Kasumi-1 (cell line): Measurements from ENCODE around the gene AKAP7.
"Not testable (repeated sequence)": the region's sequence is repeated elsewhere in the genome, so short reads cannot be mapped to it uniquely, and the experiment has no call there.

Experiments
- DNase-seq, 2 experiments: peaks; one replicate each; lab custom pipeline; 2025; lab: John Stamatoyannopoulos, UW

The AKAP7 gene

DNA sequence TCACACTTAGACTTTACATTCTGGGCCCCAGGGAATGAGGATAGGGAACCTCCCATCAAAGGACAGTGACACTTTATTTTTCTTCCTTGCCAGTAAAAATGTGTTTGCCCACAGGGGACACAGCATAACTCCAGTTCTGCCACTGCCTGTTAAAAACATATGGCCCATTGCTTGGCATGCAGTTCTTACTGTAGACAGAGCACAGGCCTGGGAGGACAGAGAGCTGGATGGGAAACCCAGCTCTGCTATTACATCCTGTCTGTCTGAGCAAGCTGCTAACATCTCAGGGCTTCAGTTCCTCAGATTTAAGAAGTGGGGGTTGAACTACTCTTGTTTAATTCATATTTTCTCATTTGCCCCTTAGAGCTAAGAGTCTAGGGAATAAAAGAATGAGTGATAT, 120.2 kb downstream of the AKAP7 start:
- peak in 1 of 2 experiments; percentile 25 for DNase-seq

DNA sequence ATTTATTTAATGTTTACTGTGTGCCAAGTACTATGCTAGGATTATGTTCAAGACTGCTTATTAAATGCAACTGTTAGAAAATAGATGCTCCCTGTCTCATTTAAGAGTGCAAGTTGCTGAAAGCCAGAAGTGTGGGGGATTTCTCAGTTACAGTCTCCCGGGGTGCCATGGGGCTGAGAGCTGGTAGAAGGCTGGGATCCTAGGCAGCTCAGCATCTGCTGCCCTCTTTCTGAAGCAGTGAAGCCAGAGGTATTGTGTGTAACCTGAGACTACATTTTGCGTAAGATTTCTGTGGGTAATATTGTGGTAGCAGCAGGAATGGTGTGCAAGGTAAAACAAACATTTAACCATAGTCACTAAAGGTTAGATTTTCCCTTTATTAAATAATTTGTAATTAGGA, 120.6 kb downstream of the AKAP7 start:
- no peak for DNase-seq

DNA sequence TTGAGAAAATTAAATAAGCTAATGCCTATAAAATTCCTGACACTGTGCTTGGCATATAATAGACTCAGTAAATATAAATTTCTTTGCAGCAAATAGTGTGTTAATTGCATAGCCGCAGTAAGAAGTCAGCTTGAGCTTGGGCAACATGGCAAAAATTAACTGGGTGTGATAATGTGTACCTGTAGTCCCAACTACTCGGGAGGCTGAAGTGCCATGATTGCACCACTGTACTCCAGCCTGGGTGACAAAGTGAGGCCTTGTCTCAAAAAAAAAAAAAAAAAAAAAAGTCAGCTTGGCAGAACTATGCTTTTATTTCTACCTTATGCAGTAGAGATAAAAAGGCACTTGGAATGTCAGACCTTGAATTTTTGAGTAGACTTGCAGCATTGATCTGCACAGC, 121.8 kb downstream of the AKAP7 start:
- no peak for DNase-seq

DNA sequence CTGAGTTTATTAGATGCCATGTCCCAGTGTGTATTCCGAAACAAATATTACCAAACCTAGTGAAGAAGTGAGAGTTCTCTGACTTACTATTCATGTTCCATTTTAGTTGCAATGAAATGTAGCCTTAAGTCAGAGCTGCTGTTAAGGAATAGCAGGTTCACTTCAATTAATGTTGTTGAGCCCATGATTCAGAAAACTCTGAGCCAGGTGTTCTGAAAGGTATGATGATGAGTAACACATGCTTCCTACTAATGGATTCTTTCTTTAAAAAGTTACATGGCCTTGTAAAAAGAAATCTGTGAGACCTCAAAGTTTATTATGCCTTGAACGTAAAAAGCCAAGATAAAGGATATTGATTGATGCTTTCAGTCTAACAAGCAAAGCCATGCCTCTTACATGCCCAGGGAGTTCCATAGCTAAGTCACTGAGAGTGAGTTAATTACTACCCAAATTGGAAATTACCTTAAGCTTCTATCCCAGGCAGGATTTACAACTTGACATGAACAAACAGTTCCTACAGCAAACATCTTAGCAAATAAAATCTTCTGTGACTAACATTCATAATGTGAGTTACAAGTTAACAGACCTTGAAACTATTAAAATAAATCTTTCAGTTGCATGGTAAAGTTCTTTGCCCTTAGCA, 122.9 kb downstream of the AKAP7 start:
- DNase-seq = no peak

DNA sequence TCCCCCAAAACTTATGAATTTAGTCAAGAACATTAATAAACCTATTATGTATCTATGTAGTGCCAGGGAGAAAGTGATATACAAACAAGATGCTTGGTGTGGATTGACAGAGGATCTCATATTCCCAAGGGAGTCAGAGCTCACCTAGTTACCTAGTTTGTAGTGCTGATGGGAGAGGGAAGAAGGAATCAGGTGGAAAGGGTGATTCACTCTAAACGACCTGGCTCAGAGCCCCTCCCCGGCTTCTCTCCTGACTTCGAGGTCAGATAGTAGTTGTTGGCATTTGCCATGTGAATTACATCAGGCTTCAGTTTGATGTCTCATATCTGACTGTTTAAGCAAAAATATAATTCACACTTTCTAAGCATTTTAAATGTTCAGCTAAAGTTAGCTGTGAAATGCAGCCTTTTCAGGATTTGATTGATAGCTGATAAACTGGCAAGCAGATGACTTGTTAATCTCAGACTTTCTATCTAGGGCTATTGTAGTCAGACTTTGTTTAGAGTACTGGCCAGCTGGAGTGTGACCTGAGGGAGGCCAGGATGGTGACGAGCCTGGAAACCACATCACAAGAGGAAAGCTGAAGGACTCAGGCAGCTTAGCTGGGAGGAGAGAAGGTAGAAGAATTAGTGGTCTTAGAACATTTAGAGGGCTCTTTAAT, 123.7 kb downstream of the AKAP7 start:
- DNase-seq = no peak

DNA sequence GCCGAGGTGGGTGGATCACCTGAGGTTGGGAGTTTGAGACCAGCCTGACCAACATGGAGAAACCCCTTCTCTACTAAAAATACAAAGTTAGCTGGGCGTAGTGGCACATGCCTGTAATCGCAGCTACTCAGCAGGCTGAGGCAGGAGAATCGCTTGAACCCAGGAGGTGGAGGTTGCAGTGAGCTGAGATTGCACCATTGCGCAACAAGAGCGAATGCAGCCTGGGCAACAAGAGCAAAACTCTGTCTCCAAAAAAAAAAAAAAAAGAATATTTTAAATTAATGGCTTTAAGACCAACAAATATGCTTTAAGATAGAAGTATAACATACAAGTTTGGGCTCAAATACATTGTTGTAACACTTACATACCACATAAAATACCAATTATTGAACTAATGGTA, 125.7 kb downstream of the AKAP7 start:
- DNase-seq = not testable (repeated sequence)

DNA sequence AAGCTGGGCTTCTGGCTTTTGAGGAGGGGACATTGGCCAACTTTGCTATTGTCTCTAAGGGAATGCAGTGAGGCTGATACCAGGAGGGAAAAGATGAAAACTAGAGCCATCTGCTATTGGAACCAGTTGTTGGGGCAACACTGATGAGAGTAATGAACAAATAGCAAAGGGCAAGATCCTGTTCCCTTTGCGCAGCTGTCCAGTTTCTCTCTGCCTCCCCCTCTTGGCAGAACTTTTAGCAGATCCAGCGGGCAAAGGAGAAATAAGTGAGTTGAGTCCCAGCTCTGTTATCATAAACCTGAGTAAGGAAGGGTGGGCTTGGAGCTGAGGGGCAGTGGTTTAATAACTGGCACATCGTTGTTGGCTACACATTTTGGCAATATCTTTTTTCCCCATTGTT, 126.8 kb downstream of the AKAP7 start:
- DNase-seq = no peak

DNA sequence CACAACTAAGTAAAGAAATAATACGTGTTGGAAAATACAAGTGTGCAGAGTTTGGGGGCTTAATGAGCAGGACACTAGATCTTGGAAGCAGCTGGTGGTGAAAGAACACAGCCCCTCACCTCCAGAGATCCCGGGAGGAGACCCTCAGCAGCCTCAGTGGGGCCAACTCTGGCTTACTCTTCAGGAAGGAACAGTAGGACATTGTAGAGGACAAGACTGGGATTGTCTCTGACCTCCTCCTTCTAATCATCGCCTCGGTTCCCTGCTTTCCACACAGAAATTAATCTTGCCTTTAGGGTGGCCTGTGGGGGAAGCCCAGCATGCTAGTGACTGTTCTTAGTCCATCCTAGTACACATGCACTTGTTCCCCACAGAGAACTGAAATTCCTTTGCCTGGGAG, 130.7 kb downstream of the AKAP7 start:
- DNase-seq = no peak

DNA sequence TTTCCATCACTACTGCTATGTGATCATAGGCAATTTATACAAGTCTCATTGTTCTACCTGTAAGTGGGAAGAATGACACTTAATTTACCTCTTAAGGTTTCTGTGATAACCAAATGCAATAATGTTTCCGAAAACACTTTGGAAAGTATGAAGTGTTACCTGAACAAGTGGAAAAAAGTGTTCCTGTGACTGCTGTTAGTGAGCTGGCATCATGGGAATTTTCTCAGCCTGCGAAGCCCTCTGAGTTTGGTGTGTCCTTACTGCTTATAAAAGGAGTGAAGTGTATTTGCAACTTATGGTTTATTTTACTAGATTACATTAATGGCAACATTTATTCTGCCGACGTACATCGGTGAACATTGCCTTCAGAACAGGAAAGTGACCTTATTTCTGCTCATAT, 133.0 kb downstream of the AKAP7 start:
- no peak for DNase-seq

DNA sequence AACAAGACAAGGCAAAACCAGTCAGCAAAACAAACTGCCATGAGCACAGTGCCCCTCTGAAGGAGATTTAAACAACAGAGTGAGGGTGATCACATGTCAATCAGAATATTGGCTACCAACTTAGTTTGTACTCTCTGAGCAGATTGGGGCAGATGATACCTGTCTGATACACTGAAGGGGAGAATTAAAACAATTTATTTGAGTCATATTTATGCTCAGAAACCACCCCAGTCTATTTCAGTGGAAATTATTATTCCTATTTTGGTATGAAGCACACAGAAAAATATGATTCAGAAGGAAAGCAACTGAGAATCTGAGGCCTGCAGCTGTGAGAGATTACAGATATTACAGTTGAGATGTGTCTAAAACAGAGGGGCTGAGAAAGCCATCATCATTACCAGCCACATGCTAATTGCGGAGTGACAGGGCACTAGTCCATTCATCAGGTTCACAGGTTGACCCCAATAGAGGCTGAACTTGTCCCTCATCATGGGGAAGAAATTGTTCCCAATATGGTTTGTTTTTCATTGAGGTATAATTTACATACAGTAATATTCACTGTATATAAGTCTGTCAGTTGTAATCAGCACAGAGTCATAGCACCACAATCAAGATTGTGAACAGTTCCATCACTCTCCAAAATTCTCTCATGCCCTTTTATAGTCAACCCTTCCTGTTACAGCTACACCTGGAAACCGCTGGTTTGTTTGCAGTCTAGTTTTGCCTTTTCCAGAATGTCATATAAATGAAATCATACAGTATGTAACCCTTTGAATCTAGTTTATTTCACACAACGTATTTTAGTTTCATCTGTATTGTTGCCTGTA, 134.5 kb downstream of the AKAP7 start:
- DNase-seq = no peak

DNA sequence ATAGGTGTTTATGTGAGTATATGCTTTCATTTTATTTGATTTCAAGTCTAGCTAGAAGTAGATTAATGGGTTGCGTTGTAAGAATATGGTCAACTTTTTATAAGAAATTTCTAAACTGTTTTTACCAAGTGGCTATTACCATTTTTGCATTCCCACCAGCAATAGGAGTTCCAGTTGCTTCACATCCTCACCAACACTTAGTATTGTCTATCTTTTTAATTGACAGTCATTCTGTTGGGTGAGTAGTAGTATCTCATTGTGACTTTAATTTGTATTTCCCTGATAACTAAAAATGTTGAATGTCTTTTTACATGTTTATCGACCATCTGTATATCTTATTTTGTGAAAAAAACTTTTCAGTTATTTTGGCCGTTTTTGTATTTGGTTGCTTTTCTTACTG, 135.3 kb downstream of the AKAP7 start:
- no peak for DNase-seq

DNA sequence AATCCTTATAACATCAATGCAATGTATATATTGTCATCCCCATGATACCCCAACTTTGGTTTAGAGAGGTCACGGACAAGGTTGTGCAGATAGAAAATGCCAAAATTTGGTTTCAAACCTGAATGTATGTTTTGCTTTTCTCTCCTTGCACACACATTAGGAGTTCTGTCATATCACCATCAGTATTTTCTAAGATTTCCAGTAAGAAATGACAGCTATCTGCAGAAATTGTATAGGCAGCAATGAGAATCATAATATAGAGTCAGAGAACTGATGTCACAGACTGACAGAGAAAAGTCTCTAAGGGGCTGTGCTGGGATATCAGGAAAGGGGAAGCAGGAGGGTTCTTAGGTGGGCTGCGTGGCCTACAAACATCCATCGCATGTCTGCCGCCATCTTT, 140.0 kb downstream of the AKAP7 start:
- no peak for DNase-seq

DNA sequence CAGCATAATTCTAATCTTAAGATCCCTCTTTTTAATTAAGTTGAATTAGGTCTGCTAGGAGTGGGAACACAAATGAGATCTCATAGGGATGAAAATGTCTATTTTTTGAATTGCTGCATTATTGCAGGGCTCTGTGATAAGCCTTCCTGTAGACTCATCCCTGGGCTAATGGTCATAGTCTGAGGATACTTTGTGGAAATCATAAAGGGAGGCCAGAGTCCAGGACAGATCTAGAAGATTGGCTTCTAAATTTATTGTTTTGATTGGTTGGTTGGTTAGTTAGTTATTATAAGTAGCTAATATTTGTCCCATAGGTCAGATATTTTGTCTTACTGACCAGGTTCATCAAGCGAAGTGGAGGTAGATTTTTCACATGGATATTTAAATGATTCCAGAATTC, 142.3 kb downstream of the AKAP7 start:
- no peak for DNase-seq

DNA sequence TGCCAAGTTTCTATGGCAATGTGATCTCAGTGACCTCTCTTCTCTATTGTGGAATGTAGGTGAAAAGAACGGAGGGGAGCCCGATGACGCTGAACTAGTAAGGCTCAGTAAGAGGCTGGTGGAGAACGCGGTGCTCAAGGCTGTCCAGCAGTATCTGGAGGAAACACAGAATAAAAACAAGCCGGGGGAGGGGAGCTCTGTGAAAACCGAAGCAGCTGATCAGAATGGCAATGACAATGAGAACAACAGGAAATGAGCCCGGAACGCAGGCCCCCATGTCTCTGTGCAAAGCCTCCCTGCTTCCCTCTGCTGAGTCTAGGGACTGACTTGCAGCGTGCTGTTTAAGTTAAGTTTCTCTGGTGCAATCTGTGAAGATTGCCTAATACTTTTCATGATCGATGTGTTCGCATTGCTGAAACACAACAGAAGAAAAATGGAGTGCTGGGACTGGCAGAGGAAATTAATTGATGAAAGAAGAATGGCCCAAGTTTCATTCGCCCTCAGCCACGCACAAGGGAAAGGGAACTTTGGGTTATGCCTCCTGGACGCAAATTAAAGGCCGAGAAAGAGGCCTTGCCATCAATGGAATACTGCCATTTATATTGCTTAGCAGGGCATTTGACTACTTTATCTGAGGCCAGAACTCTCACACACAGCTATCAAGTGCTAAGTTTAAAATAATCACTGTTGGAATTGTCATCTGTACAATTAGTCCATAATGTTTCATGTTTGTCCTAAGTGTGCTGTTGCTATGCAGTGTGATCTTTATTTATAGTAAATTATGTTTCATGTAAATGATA, 146.4 kb downstream of the AKAP7 start:
- DNase-seq = peak; percentile 71 to 81

DNA sequence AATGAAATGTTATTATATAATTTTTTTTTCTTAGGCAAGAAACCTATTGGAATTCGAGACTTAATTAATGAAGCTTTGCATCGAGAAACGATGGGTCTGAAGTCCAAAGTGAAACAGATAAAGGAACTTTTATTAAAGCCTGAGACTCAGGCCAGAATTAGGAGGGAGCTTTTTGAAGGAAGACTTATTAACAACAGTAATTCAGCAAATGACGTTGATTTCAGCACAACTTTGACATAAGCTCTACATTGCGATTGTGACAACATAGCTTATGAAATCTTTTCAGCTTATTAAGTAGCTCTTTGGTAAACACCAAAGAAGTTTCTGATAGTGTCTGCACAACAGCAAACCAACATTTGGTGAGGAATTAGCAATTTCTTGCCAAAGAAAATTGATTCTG, 147.1 kb downstream of the AKAP7 start:
- DNase-seq = no peak

DNA sequence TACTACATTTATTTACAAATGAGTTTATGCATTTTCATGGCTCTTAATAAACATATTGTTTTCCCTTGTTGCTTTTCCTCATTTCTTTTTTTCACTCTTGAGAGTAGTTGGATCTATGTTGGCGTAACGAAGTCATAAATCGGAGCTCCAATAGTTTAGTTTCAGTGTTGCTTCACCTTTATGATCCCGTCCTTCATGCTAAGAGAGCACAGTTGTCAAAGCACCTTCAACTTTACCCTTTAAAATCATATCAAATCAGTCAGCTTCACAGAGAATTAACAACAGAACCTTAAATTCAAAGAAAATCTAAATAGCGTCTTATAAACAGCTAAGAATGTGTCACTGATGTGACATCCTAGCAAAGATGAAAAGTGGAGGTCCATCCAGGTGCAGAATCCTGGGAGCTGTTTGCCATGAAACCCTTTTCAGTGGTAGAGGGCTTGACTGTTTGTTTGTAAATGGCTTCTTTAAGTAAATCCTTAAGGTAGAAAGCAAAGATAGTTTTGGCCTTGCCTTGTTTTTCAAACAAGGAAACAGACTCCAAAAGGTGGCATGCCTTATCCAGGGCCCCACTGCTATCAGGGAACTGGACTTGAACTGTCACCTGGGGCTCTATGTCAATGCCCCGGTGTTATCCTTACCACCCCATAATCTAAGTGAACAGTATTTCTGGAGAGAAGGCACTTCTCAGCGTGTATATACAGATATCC, 148.4 kb downstream of the AKAP7 start:
- DNase-seq = no peak

DNA sequence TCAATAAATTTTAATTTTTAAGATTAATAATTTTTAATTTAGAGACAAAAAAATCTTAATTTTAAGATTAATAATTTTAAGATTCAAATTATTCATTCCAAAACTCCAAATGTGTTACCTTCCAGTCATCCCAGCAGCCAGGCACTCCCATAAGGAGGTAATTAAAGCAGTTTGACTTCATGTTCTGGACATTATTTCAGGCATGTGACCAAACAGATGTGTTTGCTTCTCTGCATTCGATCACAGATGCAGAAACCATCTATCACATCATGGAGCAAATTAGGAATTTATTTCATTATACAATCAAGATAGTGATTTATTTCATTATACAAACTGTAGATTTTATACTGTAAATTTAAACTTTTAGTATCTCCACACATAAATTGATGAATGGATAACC, 150.3 kb downstream of the AKAP7 start:
- no peak for DNase-seq

DNA sequence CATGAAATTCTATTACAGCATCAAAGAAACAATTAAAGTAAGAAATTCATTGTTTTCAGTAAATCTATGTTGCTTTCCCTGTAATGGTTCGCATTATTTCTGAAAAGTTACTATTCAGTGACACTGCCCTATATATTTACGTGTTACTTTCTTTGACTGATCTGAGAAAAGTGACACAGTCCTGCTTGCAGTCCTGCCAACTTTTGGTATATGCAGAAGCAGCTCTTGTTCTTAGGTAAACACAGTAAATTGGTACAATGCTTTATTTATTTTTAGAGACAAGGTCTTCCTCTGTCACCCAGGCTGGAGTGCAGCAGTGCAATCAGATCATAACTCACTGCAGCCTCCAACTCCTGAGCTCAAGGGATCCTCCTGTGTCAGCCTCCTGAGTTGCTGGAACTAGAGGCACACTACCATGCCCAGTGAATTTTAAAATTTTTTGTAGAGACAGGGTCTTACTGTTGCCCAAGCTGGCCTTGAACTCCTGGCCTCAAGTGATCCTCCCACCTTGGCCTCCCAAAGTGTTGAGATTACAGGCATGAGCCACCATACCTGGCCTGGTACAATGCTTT, 151.3 kb downstream of the AKAP7 start:
- no peak for DNase-seq

DNA sequence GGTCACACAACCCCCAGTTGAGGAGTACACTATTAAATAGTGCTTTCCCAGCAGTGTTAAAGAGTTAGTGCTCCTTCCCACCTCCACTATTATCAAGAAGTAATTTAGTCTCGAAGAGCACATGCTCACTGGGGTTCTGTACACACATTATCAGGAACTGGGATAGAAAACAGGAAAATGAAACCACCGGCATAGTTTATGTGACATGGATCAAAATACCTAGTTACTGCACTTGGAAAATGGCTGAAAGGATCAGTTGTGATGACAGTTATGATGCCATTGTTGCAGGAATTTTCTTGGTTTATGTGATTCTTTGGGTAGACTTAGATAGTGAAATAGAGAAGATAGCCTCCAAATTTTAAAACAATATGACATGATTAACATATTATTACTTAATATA, 152.9 kb downstream of the AKAP7 start:
- DNase-seq = no peak

DNA sequence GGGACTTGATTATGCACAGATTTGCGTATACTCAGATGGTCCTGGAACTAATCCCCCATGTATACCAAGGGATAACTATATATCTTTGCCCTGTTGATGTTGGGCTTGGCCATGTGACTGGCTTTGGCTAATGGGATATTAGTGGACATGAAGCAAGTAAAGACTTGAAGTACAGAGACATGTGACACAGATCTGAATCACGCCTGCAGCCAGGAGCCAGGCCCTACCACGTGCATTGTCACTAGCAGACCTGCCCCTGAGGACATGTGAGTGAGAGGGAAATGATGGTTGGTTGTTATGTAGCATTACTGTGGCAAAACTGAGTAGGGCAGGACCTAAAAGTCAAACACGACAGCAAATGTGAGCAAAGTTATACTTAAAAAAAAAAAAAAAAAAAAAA, 155.7 kb downstream of the AKAP7 start:
- DNase-seq = no peak

DNA sequence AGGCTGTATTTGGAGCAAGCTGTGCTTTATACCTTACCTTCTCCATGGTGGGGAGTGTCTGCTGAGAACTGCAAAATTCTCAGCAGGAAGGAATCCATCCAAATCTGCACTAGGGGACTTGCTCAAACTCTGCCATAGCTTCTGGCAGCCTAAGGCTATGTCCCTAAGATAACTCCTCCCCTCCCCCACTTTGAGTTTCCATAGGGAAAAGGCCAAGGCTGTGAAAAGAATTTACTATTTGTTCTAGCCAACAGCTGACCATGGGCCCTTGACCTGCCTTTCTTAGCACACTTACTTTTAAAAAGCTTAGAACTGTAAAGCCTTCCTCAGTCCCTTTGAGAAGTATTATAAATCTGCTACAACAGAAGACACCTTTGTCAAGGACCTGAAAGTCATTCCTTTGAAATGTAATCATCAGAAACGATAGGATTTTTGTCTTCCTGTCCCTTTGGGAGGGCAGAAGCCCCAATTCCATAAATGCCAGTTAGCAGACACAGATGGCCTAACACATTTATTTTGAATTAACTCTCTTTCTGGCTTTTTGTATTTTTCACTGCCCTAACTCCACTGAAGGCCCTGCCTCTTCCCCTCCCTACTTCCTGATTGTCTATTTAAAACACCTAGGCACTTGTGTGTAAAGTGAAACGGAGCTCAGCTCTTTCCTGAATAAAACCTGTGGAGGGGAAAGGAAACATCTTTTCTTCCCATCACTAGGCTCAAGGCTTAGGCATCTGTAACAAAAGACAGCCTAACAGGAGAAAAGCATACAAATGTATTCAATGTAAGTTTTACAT, 157.1 kb downstream of the AKAP7 start:
- DNase-seq = peak in 1 of 2 experiments; percentile 8
